ENCODE data around the gene DLGAP1. TPM values are rescaled to one million over a fixed set of nuclear protein-coding genes. Genes with fewer than 3 reads are reported as not detected.

Gene DLGAP1
- total RNA-seq, 1 donor from 2014 or later: 5.4 TPM

- Histone ChIP-seq H3K36me3 (no peaks in the 10 kb centered on the region), H3K27ac (no peak overlapping the region), H3K27me3 (no peaks in the 10 kb centered on the region), H3K4me3 (no peak overlapping the region), H3K9me3 (no peaks in the 10 kb centered on the region), H3K4me1 (peaks cover 12% of the 10 kb centered on the region)
- ATAC-seq: no peak
- intact Hi-C loops (cut with DNase I): loop anchor here (10.0 kb wide), 1 partner anchor 69 kb away; no protein-coding TSS in a partner anchor
- no peak for DNase-seq
- TF ChIP-seq, protein P1, sequence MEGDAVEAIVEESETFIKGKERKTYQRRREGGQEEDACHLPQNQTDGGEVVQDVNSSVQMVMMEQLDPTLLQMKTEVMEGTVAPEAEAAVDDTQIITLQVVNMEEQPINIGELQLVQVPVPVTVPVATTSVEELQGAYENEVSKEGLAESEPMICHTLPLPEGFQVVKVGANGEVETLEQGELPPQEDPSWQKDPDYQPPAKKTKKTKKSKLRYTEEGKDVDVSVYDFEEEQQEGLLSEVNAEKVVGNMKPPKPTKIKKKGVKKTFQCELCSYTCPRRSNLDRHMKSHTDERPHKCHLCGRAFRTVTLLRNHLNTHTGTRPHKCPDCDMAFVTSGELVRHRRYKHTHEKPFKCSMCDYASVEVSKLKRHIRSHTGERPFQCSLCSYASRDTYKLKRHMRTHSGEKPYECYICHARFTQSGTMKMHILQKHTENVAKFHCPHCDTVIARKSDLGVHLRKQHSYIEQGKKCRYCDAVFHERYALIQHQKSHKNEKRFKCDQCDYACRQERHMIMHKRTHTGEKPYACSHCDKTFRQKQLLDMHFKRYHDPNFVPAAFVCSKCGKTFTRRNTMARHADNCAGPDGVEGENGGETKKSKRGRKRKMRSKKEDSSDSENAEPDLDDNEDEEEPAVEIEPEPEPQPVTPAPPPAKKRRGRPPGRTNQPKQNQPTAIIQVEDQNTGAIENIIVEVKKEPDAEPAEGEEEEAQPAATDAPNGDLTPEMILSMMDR (IDR thresholded peaks at IDR 0.05): no peak
Observed at GRCh38 chr18:3663870-3664512, 791.1 kb downstream of the DLGAP1 start.

DNA sequence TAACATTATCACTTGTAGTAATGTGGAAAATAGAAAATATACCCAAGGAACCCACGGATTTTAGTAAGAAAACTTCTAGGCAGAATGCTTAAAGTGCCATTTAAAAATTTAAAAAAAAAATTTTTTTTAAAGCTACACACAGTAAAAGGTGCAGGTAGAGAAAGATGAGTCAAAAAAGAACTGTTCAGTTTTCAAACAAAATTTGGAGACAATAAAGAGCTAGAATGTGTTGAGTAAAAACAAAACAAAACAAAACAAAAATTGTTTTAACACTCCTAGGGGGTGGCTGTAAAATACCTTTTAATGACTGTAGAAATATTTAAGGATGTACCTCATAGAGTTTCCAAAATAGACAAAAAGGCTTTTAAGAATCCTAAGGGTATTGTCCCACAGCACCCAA lies 793.1 kb downstream of the DLGAP1 start:
- H3K4me3 ChIP-seq: no peak overlapping the region
- H3K36me3 ChIP-seq: no peaks in the 10 kb centered on the region
- TF ChIP-seq, protein P1 (IDR thresholded peaks at IDR 0.05): no peak
- no peak overlapping the region for H3K27ac ChIP-seq
- peaks cover 12% of the 10 kb centered on the region for H3K4me1 ChIP-seq
- intact Hi-C loops (cut with DNase I): loop anchor here (10.0 kb wide), 1 partner anchor 67 kb away; no protein-coding TSS in a partner anchor
- H3K27me3 ChIP-seq: no peaks in the 10 kb centered on the region
- no peaks in the 10 kb centered on the region for H3K9me3 ChIP-seq
- DNase-seq: no peak
- ATAC-seq: no peak

- intact Hi-C loops (cut with DNase I): loop anchor here (10.0 kb wide), 1 partner anchor 66 kb away; no protein-coding TSS in a partner anchor
- no peak for DNase-seq
- Histone ChIP-seq H3K27ac (peak overlapping the region; percentile 45), H3K36me3 (no peaks in the 10 kb centered on the region), H3K4me1 (peaks cover 11% of the 10 kb centered on the region), H3K4me3 (no peak overlapping the region), H3K9me3 (no peaks in the 10 kb centered on the region), H3K27me3 (no peaks in the 10 kb centered on the region)
- TF ChIP-seq, protein P1 (IDR thresholded peaks at IDR 0.05): no peak
- peak; percentile 48 for ATAC-seq
Observed at GRCh38 chr18:3660739-3661515, 794.2 kb downstream of the DLGAP1 start.

DNA sequence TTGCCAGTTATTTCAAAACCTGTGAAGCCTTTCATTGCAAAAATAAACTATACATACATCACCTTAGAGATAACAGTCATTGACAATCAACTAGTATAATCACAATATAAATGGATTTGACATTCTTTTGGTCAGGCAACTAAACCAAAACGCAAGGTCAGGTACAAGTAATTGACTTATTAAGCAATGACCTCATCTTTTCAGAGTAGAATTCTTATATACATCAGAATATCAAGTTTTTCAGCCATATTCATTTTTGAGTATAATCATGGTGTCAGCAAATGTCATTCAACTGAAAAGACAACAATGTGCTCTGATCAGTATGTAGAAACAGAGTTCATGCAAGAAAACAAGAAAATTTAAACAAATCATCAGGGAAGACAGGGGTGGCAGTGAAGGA lies 796.6 kb downstream of the DLGAP1 start:
- intact Hi-C loops (cut with DNase I): no loop called here
- H3K36me3 ChIP-seq: no peaks in the 10 kb centered on the region
- no peak overlapping the region for H3K27ac ChIP-seq
- DNase-seq (no peak), ATAC-seq (no peak)
- no peaks in the 10 kb centered on the region for H3K27me3 ChIP-seq
- no peaks in the 10 kb centered on the region for H3K9me3 ChIP-seq
- TF ChIP-seq, protein P1 (IDR thresholded peaks at IDR 0.05): no peak
- H3K4me1 ChIP-seq: no peaks in the 10 kb centered on the region
- H3K4me3 ChIP-seq: no peak overlapping the region

DNA sequence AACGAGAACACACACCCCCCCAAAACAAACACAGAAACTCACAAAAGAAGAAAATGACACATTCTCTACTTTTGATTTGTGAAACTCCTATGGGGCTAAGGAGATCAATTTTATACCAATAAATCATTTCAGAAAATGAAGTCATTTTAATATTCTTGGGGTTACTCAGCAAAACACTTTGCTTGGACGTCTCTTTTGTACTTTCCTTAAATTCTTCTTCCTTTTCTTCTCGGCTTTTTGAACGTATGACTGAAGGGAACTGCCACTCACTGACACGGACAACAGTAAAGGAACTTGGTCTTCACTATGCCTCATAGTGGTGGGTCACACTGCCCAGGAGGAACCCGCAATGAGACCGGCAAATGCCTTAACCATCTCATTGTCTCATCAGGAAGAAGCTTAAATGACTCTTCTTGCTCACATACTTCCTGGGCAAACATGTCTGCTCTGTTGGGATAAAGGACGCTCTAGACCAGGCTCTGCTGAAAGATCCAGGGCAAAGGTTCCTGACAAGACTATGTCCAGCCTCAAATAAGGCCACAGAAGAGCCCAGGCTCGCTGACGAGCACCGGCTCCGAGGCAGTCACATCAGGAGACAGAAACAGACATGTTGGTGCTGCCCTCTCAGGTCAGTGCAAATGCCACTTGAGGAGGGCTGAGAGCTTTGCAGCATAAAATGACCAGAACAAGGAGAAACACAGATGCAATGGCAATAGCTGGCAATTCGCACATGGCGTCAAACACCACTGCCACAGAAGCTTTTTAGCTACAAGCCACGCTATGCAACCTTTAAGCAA lies 799.7 kb downstream of the DLGAP1 start:
- no peak overlapping the region for H3K27ac ChIP-seq

More for the DNA sequence above, 799.7 kb downstream of the DLGAP1 start:
- DNase-seq: no peak
- Histone ChIP-seq H3K4me1 (peaks cover 2% of the 10 kb centered on the region), H3K4me3 (no peak overlapping the region), H3K27me3 (no peaks in the 10 kb centered on the region), H3K36me3 (no peaks in the 10 kb centered on the region), H3K9me3 (no peaks in the 10 kb centered on the region)
- ATAC-seq: peak; percentile 22
- intact Hi-C loops (cut with DNase I): no loop called here
- TF ChIP-seq, protein P1 (IDR thresholded peaks at IDR 0.05): no peak
